Kidney (tissue), 14 donors: ENCODE measurements around the gene BABAM2. TPM values are rescaled to one million over a fixed set of nuclear protein-coding genes. Genes with fewer than 3 reads are reported as not detected.

ENCODE experiments used
- DNase-seq, 5 donors: peaks; one replicate each; pipeline ENCODE4 v3.0.0-alpha.2; 2013 to 2020
- FAIRE-seq: peaks from 2 replicates; lab custom pipeline; 2012; peaks lifted over from hg19 to GRCh38; lab: Jason Lieb, UNC
- H3K27ac ChIP-seq, 2 donors: one replicate each; pipeline ENCODE4 v1.7.0; 2013; ENCODE audit warnings: low read depth in 2 of 2, low read length in 2 of 2, inconsistent platforms in 1 of 2
- H3K27me3 ChIP-seq: one replicate; pipeline ENCODE4 v1.7.1; 2013; ENCODE audit warnings: low read length, inconsistent platforms; ENCODE audit not compliant: control insufficient read depth, insufficient read depth
- H3K36me3 ChIP-seq, 3 donors: one replicate each; pipeline versions ENCODE4 v1.7.0 to v1.7.1; 2013; ENCODE audit warnings: low read length in 3 of 3, control low read depth in 1 of 3, inconsistent platforms in 1 of 3; ENCODE audit not compliant: insufficient read depth in 3 of 3, control insufficient read depth in 2 of 3
- H3K4me1 ChIP-seq, 3 donors: one replicate each; pipeline versions ENCODE4 v1.7.0 to v1.7.1; 2013; ENCODE audit warnings: low read length in 3 of 3, inconsistent platforms in 1 of 3, low read depth in 1 of 3; ENCODE audit not compliant: control insufficient read depth in 2 of 3, insufficient read depth in 2 of 3
- H3K4me3 ChIP-seq, 3 donors: one replicate each; pipeline versions ENCODE4 v1.7.0 to v1.8.1; 2013; ENCODE audit warnings: low read length in 3 of 3, control low read depth in 1 of 3, inconsistent platforms in 1 of 3
- H3K9ac ChIP-seq, 3 donors: one replicate each; pipeline versions ENCODE4 v1.7.0 to v1.7.1; 2013; ENCODE audit warnings: low read length in 3 of 3, control low read depth in 1 of 3, inconsistent platforms in 1 of 3
- H3K9me3 ChIP-seq, 3 donors: one replicate each; pipeline versions ENCODE4 v1.7.0 to v1.7.1; 2013; ENCODE audit warnings: low read length in 3 of 3, control low read depth in 1 of 3, inconsistent platforms in 1 of 3; ENCODE audit not compliant: control insufficient read depth in 2 of 3, insufficient read depth in 1 of 3
- intact Hi-C: fragments of 100-400 bp; cut with DNase I; formaldehyde crosslinking; loops from one replicate; pipeline ENCODE4 v1.11.1; 2022
- polyA plus RNA-seq: library from polyadenylated mRNA; stranded (reverse); fragments of 350-450 nt; fragmentation: Illumina TruSeq; extraction: RNeasy Lipid Tissue Mini Kit (QIAGEN cat#74804); gene quantifications from one replicate; pipeline ENCODE4 v1.2.3, GENCODE V29; 2014; ENCODE audit warnings: low read depth, low replicate concordance; ENCODE audit not compliant: insufficient read depth
- total RNA-seq: library from RNA; stranded (reverse); fragmentation: NEBNext Ultra II Directional; extraction: Animal tissue kit (Norgen Biotek cat#: 25700); gene quantifications from one replicate; pipeline ENCODE4 v1.2.1, GENCODE V29; 2021
- TF ChIP-seq, protein P1 (sequence below): IDR thresholded peaks from 3 replicates; pipeline ENCODE4 v1.5.1; 2012; ENCODE audit warnings: mild to moderate bottlenecking, moderate library complexity, borderline replicate concordance; ENCODE audit not compliant: insufficient read depth; ENCODE audit errors: extremely low read depth
- donor health status: control.
- donor health status: control.
- donor health status: control.
- donor health status: control.
- donor health status: control.
- donor health status: DM: yes; HTN: yes; CAD: no.
- donor health status: Normal renal cell carcinoma (clear cell type).

The BABAM2 gene
- total and polyA plus RNA-seq, 2 donors from 2014 or later: 68.4 to 74.1 TPM

GRCh38 chr2:28093768-28094167 is 203.2 kb downstream of the BABAM2 start:
- DNase-seq (no peak), FAIRE-seq (no peak)
- H3K9me3 ChIP-seq: no peaks in the 10 kb centered on the region
- TF ChIP-seq, protein P1, sequence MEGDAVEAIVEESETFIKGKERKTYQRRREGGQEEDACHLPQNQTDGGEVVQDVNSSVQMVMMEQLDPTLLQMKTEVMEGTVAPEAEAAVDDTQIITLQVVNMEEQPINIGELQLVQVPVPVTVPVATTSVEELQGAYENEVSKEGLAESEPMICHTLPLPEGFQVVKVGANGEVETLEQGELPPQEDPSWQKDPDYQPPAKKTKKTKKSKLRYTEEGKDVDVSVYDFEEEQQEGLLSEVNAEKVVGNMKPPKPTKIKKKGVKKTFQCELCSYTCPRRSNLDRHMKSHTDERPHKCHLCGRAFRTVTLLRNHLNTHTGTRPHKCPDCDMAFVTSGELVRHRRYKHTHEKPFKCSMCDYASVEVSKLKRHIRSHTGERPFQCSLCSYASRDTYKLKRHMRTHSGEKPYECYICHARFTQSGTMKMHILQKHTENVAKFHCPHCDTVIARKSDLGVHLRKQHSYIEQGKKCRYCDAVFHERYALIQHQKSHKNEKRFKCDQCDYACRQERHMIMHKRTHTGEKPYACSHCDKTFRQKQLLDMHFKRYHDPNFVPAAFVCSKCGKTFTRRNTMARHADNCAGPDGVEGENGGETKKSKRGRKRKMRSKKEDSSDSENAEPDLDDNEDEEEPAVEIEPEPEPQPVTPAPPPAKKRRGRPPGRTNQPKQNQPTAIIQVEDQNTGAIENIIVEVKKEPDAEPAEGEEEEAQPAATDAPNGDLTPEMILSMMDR: no peak
- intact Hi-C loops: no loop called here
- H3K36me3 ChIP-seq: no peaks in the 10 kb centered on the region
- H3K27me3 ChIP-seq: no peaks in the 10 kb centered on the region
- no peaks in the 10 kb centered on the region for H3K4me1 ChIP-seq
- no peak overlapping the region for H3K4me3 ChIP-seq
- no peak overlapping the region for H3K27ac ChIP-seq
- H3K9ac ChIP-seq: no peak overlapping the region

GRCh38 chr2:28094739-28095138 is 204.2 kb downstream of the BABAM2 start:
- Histone ChIP-seq H3K9ac (no peak overlapping the region), H3K27ac (no peak overlapping the region), H3K36me3 (no peaks in the 10 kb centered on the region), H3K4me1 (no peaks in the 10 kb centered on the region), H3K4me3 (no peak overlapping the region), H3K9me3 (no peaks in the 10 kb centered on the region), H3K27me3 (no peaks in the 10 kb centered on the region)
- DNase-seq: no peak
- TF ChIP-seq, protein P1: no peak
- intact Hi-C loops: no loop called here
- FAIRE-seq: no peak

GRCh38 chr2:28095622-28096021 is 205.1 kb downstream of the BABAM2 start:
- no peak for FAIRE-seq
- Histone ChIP-seq H3K27me3 (no peaks in the 10 kb centered on the region), H3K4me1 (no peaks in the 10 kb centered on the region), H3K9ac (no peak overlapping the region), H3K27ac (no peak overlapping the region), H3K9me3 (no peaks in the 10 kb centered on the region), H3K4me3 (no peak overlapping the region), H3K36me3 (no peaks in the 10 kb centered on the region)
- DNase-seq: no peak
- intact Hi-C loops: no loop called here
- TF ChIP-seq, protein P1: no peak

DNA sequence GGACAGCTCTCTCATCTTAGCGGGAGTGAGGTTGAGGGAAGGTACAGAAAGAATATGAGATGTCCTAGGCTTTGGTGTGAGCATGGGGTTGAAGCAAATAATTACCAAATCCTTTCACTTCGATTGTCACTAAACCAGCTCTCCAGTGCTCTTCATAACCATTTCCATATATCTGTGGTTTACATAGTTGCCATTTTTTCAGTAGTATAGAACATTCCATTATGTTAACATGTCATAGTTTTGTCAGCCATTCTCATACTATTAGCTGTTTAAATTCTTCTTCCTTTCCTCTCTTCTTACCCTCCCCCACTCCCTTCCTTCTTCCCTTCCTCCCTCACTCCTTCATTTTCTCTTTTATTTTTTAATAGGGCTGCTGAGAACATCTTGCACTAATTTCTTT is 205.9 kb downstream of the BABAM2 start:
- H3K27me3 ChIP-seq: no peaks in the 10 kb centered on the region
- FAIRE-seq (no peak), DNase-seq (no peak)
- no peak overlapping the region for H3K4me3 ChIP-seq
- no peaks in the 10 kb centered on the region for H3K36me3 ChIP-seq
- intact Hi-C loops: no loop called here
- no peak overlapping the region for H3K9ac ChIP-seq
- H3K27ac ChIP-seq: no peak overlapping the region
- no peaks in the 10 kb centered on the region for H3K4me1 ChIP-seq
- H3K9me3 ChIP-seq: no peaks in the 10 kb centered on the region
- TF ChIP-seq, protein P1: no peak
